Stomach smooth muscle (tissue), 2 donors: ENCODE data around the gene APOA5.

Source experiments
- H3K27ac ChIP-seq: one replicate; pipeline ENCODE4 v1.7.0; 2013; ENCODE audit warnings: mild to moderate bottlenecking, low read length, inconsistent platforms
- H3K27me3 ChIP-seq, 2 donors: one replicate each; pipeline ENCODE4 v1.7.0; 2013; ENCODE audit warnings: low read length in 2 of 2; ENCODE audit not compliant: insufficient read depth in 2 of 2, control insufficient read depth in 1 of 2
- H3K36me3 ChIP-seq, 2 donors: one replicate each; pipeline ENCODE4 v1.7.0; 2013; ENCODE audit warnings: low read length in 2 of 2; ENCODE audit not compliant: control insufficient read depth in 2 of 2, insufficient read depth in 2 of 2
- H3K4me1 ChIP-seq: one replicate; pipeline ENCODE4 v1.7.0; 2013; ENCODE audit warnings: low read length; ENCODE audit not compliant: control insufficient read depth, insufficient read depth
- H3K4me3 ChIP-seq, 2 donors: one replicate each; pipeline ENCODE4 v1.7.0; 2013; ENCODE audit warnings: low read length in 2 of 2
- H3K9ac ChIP-seq, 2 donors: one replicate each; pipeline ENCODE4 v1.7.0; 2013; ENCODE audit warnings: low read length in 2 of 2, mild to moderate bottlenecking in 1 of 2
- H3K9me3 ChIP-seq, 2 donors: one replicate each; pipeline ENCODE4 v1.7.0; 2013; ENCODE audit warnings: low read length in 2 of 2; ENCODE audit not compliant: control insufficient read depth in 2 of 2
- donor health status: healthy.
- donor health status: Pancreatic carcinoma.

Gene APOA5

GRCh38 chr11:116825854-116826750 lies 34.4 kb upstream of the APOA5 start:
- no peak overlapping the region for H3K27ac ChIP-seq

GRCh38 chr11:116825434-116825833 lies 33.8 kb upstream of the APOA5 start:
- Histone ChIP-seq H3K9me3 (no peaks in the 10 kb centered on the region), H3K27ac (no peak overlapping the region), H3K9ac (no peak overlapping the region), H3K36me3 (no peaks in the 10 kb centered on the region), H3K4me1 (no peaks in the 10 kb centered on the region), H3K4me3 (no peak overlapping the region), H3K27me3 (no peaks in the 10 kb centered on the region)

More at GRCh38 chr11:116825854-116826750, 34.4 kb upstream of the APOA5 start:
- Histone ChIP-seq H3K4me3 (no peak overlapping the region), H3K4me1 (no peaks in the 10 kb centered on the region), H3K36me3 (no peaks in the 10 kb centered on the region), H3K27me3 (no peaks in the 10 kb centered on the region), H3K9ac (no peak overlapping the region), H3K9me3 (no peaks in the 10 kb centered on the region)

DNA sequence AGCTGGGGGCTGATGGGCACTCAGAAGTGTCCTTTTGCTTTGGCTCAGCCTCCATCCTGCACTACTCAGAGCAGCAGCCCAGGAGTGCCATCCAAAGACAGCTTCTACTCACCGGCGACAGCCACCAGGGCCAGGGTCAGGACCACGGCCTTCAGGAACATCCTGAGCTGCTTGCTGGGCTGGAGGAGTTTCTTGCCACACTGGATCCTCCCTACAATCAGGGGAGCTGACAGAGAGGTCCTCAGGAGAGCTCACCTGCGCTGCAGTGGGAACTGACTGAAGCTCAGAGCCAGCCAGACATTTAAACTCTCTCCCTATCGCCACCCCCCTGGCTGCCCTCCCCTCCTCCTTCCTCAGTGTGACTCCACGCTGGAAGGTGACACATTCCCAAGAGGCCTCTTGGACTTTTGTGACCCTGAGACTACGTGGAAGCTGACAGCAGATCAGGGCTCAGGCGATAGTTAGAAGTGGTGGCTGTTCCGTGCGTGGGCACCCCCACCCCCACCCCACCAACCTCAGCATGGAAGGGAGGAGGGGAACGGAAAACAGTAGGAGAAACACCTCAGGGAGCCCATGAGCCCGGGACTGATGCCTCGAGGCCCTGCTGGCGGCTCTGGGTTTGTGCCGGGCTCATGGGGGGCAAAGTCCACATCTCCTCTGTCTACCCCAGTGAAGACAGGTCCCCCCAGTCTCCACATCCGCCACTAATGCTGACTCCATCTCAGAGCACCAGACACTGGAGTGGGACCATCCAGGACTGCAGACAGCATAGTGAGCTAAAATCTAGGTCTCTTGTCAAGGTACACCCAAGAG lies 31.6 kb upstream of the APOA5 start, which contains the start of gene APOA4:
Gene APOA4 (minus strand): TSS at position 274 of the 813 bp plus-strand sequence. CDS start 113 bp downstream, at position 161.
- Histone ChIP-seq H3K9me3 (no peaks in the 10 kb centered on the region), H3K27me3 (no peaks in the 10 kb centered on the region), H3K4me3 (no peak within 1 kb of the TSS), H3K4me1 (no peaks in the 10 kb centered on the region), H3K27ac (no peak within 1 kb of the TSS), H3K36me3 (no peaks in the 10 kb centered on the region), H3K9ac (no peak within 1 kb of the TSS)

DNA sequence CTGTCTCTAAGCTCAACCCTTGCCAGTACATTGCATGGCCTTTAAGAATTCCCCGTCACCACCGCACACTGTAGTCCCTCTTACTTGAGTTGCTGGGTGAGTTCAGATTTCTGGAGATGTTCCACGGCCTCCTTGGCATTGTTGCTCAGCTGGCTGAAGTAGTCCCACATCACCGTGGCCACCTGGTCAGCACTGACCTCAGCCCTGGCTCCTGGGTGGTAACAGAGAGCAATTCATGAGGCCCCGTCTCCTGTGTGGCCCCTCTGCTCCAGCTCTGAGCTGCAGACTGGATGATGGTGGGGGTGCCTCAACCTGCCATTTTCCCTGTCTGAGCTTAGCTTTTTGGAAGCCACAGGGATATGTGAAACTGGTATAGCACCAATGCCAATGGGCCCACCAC lies 30.9 kb upstream of the APOA5 start:
- Histone ChIP-seq H3K36me3 (no peaks in the 10 kb centered on the region), H3K9me3 (no peaks in the 10 kb centered on the region), H3K4me3 (no peak overlapping the region), H3K9ac (no peak overlapping the region), H3K27ac (no peak overlapping the region), H3K4me1 (no peaks in the 10 kb centered on the region), H3K27me3 (no peaks in the 10 kb centered on the region)

DNA sequence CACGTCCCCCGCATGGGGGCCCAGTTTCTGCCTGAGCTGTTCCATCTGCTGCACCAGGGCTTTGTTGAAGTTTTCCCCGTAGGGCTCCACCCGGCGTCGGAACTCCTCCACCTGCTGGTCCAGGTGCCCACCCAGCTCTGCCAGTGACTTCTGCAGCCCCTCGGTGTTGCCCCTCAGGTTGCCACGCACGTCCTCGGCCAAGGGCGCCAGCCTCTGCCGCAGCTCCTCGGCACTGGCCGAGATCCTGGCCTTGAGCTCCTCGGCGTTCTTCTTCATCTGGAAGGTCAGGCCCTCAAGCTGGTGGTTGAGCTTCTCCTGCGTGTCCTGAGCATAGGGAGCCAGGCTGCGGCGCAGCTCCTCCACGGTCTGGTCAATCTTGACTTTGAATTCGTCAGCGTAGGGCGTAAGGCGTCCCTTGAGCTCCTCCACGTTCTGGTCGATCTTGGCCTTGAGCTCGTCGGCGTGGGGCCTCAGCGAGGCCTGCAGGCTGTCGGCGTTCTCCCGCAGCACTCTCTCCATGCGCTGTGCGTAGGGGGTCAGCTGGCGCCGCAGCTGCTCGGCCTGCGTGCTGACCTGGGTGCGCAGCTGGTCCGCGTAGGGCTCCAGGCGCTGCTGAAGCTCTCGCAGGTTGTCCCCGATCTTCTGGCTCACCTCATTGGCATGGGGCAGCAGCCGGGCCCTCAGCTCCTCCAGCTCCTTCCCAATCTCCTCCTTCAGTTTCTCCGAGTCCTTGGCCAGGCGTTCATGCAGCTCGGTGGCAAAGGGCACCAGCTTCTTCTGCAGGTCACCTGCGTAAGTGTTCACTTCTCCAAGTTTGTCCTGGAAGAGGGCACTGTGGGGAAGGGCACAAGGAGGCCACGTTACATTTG lies 29.6 kb upstream of the APOA5 start:
- no peak overlapping the region for H3K4me3 ChIP-seq
- H3K9me3 ChIP-seq, result no peaks in the 10 kb centered on the region
- no peak overlapping the region for H3K27ac ChIP-seq
- no peaks in the 10 kb centered on the region for H3K4me1 ChIP-seq
- no peaks in the 10 kb centered on the region for H3K27me3 ChIP-seq
- H3K9ac ChIP-seq, result no peak overlapping the region
- H3K36me3 ChIP-seq, result no peaks in the 10 kb centered on the region

GRCh38 chr11:116819049-116819448 lies 27.4 kb upstream of the APOA5 start:
- Histone ChIP-seq H3K9me3 (no peaks in the 10 kb centered on the region), H3K27ac (no peak overlapping the region), H3K4me3 (no peak overlapping the region), H3K36me3 (no peaks in the 10 kb centered on the region), H3K9ac (no peak overlapping the region), H3K27me3 (no peaks in the 10 kb centered on the region), H3K4me1 (no peaks in the 10 kb centered on the region)

GRCh38 chr11:116814502-116814901 lies 22.8 kb upstream of the APOA5 start:
- Histone ChIP-seq H3K4me1 (no peaks in the 10 kb centered on the region), H3K36me3 (no peaks in the 10 kb centered on the region), H3K9me3 (no peaks in the 10 kb centered on the region), H3K27me3 (no peaks in the 10 kb centered on the region), H3K4me3 (no peak overlapping the region), H3K27ac (no peak overlapping the region), H3K9ac (no peak overlapping the region)

DNA sequence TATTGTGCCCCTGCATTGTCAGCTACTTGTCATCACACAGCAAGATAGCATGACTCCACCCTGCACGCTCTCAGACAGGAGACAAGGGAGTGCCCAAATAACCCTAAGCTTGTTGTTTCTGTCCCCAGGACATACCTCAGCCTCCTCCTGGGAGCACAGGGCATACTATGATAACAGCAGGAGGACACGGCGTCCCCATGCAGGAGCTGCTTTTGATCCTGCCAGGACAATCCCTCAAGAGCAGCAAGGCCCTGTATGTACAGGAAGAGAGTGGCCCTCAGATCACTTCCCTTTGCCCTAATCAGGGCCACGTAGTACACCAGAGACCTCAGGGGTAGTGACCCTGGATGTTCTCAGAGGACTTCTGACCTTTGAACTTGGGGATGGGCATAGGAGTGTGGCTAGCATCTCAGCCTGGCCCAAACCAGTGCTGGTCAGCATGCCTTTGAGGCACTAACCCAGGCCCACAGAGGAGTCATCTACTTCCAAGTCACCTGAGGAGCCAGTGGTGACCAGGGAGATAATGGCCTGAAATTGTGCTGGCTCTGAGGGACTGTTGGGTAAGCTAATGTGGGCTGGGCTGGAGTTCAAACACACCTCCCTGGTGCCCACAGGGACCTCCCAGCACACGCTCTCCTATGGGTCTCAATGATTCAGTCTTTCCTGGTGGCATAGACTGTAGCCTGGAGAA lies 22.2 kb upstream of the APOA5 start:
- H3K27me3 ChIP-seq, result no peaks in the 10 kb centered on the region
- no peak overlapping the region for H3K9ac ChIP-seq
- no peaks in the 10 kb centered on the region for H3K9me3 ChIP-seq
- H3K4me1 ChIP-seq, result no peaks in the 10 kb centered on the region
- no peak overlapping the region for H3K27ac ChIP-seq
- H3K36me3 ChIP-seq, result no peaks in the 10 kb centered on the region
- H3K4me3 ChIP-seq, result no peak overlapping the region

GRCh38 chr11:116813170-116813569 lies 21.5 kb upstream of the APOA5 start:
- H3K27me3 ChIP-seq, result peaks cover 0 to 2% of the 10 kb centered on the region in 2 donors
- H3K36me3 ChIP-seq, result no peaks in the 10 kb centered on the region
- no peak overlapping the region for H3K4me3 ChIP-seq
- H3K4me1 ChIP-seq, result no peaks in the 10 kb centered on the region
- no peak overlapping the region for H3K9ac ChIP-seq
- no peak overlapping the region for H3K27ac ChIP-seq
- H3K9me3 ChIP-seq, result no peaks in the 10 kb centered on the region

GRCh38 chr11:116812109-116812508 lies 20.4 kb upstream of the APOA5 start:
- Histone ChIP-seq H3K36me3 (no peaks in the 10 kb centered on the region), H3K27ac (no peak overlapping the region), H3K27me3 (peaks cover 0 to 2% of the 10 kb centered on the region in 2 donors), H3K9ac (no peak overlapping the region), H3K4me1 (no peaks in the 10 kb centered on the region), H3K4me3 (no peak overlapping the region), H3K9me3 (no peaks in the 10 kb centered on the region)
